Measurements from ENCODE around the gene DPH1.

Gene DPH1

GRCh38 chr17:2076087-2076984 lies 46.4 kb downstream of the DPH1 start:
- FAIRE-seq: no peak
- no peak for DNase-seq (ENCODE audit: low spot score)

- DNase-seq (ENCODE audit: low spot score) (no peak), FAIRE-seq (no peak)
Measured at GRCh38 chr17:2077040-2077439, 47.1 kb downstream of the DPH1 start.

- FAIRE-seq: peak; percentile 38
- peak; percentile 60 for DNase-seq (ENCODE audit: low spot score)
Measured at GRCh38 chr17:2081564-2081963, 51.6 kb downstream of the DPH1 start.

- DNase-seq (ENCODE audit: low spot score): no peak
- FAIRE-seq: no peak
Measured at GRCh38 chr17:2082003-2082781, 52.2 kb downstream of the DPH1 start.

GRCh38 chr17:2083613-2084035 lies 53.7 kb downstream of the DPH1 start:
- no peak for FAIRE-seq
- DNase-seq (ENCODE audit: low spot score): no peak

- no peak for FAIRE-seq
- DNase-seq (ENCODE audit: low spot score): no peak
Measured at GRCh38 chr17:2084036-2084765, 54.2 kb downstream of the DPH1 start.

GRCh38 chr17:2084766-2085647 lies 55.1 kb downstream of the DPH1 start:
- FAIRE-seq: no peak
- DNase-seq (ENCODE audit: low spot score): no peak

GRCh38 chr17:2085648-2085949 lies 55.6 kb downstream of the DPH1 start:
- FAIRE-seq (no peak), DNase-seq (ENCODE audit: low spot score) (no peak)

- FAIRE-seq (no peak), DNase-seq (ENCODE audit: low spot score) (no peak)
Measured at GRCh38 chr17:2086306-2086705, 56.4 kb downstream of the DPH1 start.

- FAIRE-seq: no peak
Measured at GRCh38 chr17:2087597-2088211, 57.8 kb downstream of the DPH1 start.

GRCh38 chr17:2089021-2089422 lies 59.1 kb downstream of the DPH1 start:
- no peak for FAIRE-seq
- DNase-seq (ENCODE audit: low spot score): no peak

More at GRCh38 chr17:2087597-2088211, 57.8 kb downstream of the DPH1 start:
- no peak for DNase-seq (ENCODE audit: low spot score)

GRCh38 chr17:2090210-2090641 lies 60.3 kb downstream of the DPH1 start:
- FAIRE-seq: no peak
- DNase-seq (ENCODE audit: low spot score): no peak

- DNase-seq (ENCODE audit: low spot score) (peak; percentile 74), FAIRE-seq (peak; percentile 50)
Measured at GRCh38 chr17:2090804-2091534, 61.0 kb downstream of the DPH1 start.

- DNase-seq (ENCODE audit: low spot score): no peak
Measured at GRCh38 chr17:2092253-2092652, 62.3 kb downstream of the DPH1 start.

GRCh38 chr17:2093349-2093748 lies 63.4 kb downstream of the DPH1 start:
- DNase-seq (ENCODE audit: low spot score): no peak
- no peak for FAIRE-seq

More at GRCh38 chr17:2092253-2092652, 62.3 kb downstream of the DPH1 start:
- FAIRE-seq: no peak
